HK-2 (cell line): ENCODE results near the gene COBL.

Experiments
- DNase-seq: peaks from one replicate; pipeline ENCODE4 v3.0.0-alpha.2; 2018; ENCODE audit not compliant: unreplicated experiment

Gene COBL

GRCh38 chr7:51077316-51077986 is 239.2 kb downstream of the COBL start:
- DNase-seq: no peak

DNA sequence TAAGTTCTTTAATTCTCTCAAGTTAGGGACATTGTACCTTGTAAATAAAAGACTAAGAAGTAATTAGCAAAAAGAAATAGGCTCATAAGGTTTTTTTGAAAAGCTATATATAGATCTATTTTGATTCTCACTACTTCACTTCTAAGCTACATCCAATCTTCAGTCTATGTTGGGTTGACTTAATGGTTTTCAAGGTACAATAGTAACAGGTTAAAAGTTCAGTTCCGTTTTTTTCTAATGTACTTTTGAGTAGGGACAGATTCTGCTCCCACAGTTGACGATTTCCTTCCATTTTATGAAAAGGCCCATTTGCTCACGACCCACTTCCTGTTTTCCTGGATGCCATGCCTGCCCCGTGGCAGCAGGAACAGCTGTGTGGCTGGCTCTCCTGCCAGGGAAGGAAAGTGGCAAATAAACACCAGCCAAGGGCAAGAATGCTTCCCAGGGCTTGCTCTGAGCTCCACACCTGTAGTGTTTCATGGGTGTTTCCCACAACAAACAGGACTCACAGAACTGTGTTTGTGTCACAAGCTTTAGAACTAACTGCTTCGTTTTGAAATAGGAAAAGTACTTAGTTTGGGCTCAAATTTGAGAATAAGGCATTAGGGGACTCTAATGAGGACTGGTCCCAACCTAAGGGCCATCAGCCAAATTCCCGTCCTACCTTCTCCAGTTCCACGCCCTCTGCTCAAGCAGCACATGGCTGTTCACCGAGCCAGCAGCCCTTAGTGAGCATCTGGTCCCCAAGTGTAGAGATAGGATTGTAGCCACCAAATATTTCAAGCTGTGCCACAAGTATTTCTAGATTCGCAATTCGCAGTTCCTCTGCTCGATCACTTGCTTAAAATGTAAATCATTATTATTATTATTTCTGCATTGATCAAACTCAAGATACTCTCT is 240.7 kb downstream of the COBL start:
- DNase-seq: no peak

DNA sequence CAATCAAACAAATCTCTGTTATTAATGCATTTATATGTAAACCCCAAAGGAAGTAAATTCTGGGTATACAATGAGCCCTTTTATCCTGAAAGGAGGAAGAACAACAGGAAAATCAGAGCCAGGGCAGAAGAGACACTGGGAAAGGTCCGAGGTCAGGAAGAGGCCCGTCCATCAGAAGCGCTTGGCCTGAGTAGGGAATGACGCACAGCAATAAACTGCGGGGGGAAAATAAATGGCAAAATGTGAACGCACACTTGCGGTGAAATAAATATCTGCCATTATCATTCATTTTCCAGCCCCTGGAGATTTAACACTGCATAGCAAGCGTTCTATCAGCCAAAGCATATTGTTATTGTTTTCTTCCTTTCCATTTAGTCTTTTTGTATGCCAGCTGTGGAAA is 243.4 kb downstream of the COBL start:
- no peak for DNase-seq

DNA sequence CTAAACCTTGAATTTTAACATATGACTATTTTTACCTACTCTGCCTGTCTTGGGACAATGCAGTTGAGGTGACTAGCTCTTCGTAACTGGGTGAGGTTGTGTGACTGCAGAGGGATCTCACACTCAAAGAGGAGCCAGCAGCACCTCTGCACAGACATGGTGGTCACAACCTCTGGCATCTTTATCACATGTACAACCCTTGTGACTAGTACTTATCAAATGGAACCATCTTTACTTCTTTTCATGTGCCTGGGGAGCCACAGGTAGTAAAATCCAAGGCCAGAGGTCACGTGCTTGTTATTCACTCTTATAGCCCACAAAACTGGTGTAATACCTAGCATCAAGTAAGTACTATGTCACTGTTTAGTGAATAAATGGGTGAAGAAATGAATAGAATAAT is 244.3 kb downstream of the COBL start:
- DNase-seq: no peak

GRCh38 chr7:51071427-51071826 is 245.2 kb downstream of the COBL start:
- DNase-seq: no peak

GRCh38 chr7:51070151-51070550 is 246.5 kb downstream of the COBL start:
- no peak for DNase-seq

DNA sequence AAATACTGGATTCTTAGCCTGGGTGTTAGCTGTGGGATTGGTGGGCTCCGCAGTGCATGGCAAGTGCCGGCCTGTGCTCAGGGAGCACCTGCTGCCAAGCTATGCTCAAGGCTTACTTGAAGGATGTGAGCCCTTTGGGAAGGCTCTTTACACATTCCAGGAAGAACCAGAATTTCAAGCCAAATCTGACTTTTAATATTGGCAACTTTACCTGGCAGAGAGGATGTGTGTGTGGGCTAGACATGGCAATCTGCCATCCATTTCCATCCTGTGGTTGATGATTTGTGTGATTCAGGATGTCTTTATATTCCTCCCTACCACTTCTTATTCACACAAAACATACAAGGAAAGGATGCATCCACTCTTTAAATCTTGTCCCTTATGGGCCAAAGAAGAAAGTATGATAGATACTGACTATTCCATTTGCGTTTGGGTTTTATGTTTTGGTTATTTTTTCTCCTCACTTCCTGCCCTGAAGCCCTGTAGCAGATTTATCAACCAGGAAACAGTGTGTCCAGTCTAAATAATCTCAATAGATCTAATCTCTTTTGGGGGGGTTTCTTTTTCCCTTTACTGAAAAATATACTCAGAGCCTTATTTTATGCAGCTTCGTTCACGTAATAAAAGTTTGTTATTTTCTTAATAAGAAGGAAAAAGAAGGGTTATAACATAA is 247.1 kb downstream of the COBL start:
- no peak for DNase-seq

GRCh38 chr7:51068401-51068800 is 248.2 kb downstream of the COBL start:
- DNase-seq: no peak

- DNase-seq: peak; percentile 40
These were observed 248.9 kb downstream of the COBL start for GRCh38 chr7:51067757-51068156.

- no peak for DNase-seq
These were observed 249.4 kb downstream of the COBL start for GRCh38 chr7:51067258-51067657.

- DNase-seq: no peak
These were observed 250.2 kb downstream of the COBL start for GRCh38 chr7:51066405-51066882.

GRCh38 chr7:51065766-51066165 is 250.8 kb downstream of the COBL start:
- no peak for DNase-seq

DNA sequence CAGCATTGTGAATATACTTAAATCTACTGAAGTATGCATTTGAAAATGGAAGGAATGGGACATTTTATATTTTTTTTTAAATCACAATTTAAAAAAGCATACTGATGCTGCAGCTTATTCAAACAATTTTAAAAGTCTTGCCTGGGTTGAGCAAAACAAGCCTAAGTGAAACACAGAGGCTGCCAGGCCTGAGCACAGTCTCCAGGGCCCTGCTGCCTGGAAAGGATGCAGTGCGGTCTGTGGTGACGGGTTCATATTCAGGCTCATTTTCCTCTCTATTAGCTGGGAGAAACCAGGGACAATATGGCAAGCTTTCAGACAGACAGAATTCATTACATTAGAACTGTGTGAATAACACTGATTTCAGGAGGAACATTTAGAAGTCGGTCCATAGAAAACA is 251.9 kb downstream of the COBL start:
- no peak for DNase-seq

- DNase-seq: no peak
These were observed 254.2 kb downstream of the COBL start for GRCh38 chr7:51062222-51062987.

DNA sequence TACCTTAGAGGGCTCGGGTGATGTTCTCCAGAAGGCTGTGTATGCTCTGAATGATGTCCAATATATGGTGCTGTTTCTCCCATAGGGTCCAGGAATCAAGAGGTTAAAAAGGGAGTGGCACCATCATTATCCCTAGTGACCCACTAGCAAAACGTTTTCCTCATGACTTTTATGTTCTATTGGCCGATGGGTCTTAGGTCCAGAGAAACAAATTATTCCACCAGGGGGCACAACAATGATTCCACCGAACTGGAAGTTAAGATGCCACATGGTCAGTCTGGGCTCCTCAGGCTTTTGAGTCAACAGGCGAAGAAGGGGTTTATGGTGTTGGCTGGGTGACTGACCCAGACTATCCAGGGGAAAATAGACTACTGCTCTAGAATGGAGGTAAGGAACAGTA is 256.1 kb downstream of the COBL start:
- no peak for DNase-seq

DNA sequence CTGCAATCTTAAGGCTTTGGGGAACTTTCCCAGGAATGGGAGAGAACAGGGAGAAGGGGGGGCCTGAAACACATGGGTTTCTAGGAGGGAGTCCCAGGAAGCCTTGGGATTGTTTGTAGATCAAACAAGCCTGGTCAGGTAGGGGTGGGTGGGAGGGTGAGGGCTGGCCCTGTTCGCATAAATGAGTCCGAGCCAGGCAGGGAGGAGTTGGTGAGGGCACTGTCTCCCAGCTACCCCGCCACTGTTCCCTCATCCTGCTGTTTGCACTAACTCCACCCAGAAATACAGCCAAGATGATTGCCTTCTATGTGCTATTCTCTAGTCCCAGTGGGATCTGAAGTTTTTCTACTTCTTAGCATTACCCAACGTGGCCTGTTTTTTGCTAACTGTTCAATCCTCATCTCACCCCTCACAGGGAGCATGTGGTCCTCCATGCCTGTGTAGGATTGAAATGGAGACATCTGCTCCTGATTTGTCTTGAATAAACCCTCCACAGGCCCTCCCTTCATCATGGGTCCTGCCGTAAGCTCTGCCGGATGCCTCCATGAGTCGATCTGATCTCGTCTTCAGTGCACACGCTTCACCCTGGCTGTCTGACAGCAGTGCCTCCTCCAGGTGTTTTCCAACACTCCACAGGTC is 257.0 kb downstream of the COBL start:
- DNase-seq: no peak

- no peak for DNase-seq
These were observed 257.8 kb downstream of the COBL start for GRCh38 chr7:51058764-51059163.

GRCh38 chr7:51055039-51055840 is 261.4 kb downstream of the COBL start:
- no peak for DNase-seq

DNA sequence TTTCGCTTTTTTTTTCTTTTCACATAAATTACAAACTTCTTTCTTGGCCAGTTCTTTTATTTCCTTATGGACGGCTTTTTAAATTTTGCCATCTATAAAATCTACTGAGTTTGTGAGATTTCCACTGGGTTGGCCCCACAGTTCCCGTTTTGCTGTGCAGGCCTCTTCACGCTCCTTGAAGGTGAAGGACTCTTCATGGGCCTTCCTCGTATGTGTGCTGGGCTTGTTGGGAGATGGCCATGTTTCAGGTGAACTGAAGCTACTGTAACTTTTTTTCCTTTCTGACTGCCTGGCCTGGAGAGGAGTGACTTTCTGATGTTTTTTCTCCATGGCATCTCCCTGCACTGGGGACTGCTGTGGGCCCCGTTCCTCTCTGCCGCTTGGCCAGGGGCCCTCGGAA is 262.4 kb downstream of the COBL start:
- no peak for DNase-seq

GRCh38 chr7:51053160-51053925 is 263.3 kb downstream of the COBL start:
- DNase-seq: no peak
